ENCODE measurements around the gene CWF19L2. TPM values are rescaled to one million over a fixed set of nuclear protein-coding genes. Genes with fewer than 3 reads are reported as not detected.
"Not testable (repeated sequence)": the region's sequence is repeated elsewhere in the genome, so short reads cannot be mapped to it uniquely, and the experiment has no call there.

Gene CWF19L2
- polyA plus RNA-seq, 2 donors, result 3.6 to 3.9 TPM

- H3K27ac ChIP-seq (ENCODE audit: low read depth in 2 of 2, low read length in 1 of 2), result no peak overlapping the region
- no peaks in the 10 kb centered on the region for H3K4me1 ChIP-seq (ENCODE audit: control insufficient read depth in 2 of 2, insufficient read depth in 2 of 2, low read length in 1 of 2)
- no peaks in the 10 kb centered on the region for H3K27me3 ChIP-seq (ENCODE audit: control insufficient read depth in 1 of 2, insufficient read depth in 2 of 2, low read length in 2 of 2)
- WGBS, 2 donors, result 98 to 100% methylated on average over 1 of the region's 1 CpG
- H3K4me3 ChIP-seq (ENCODE audit: low read depth in 1 of 2, low read length in 2 of 2), result no peak overlapping the region
- peaks cover 3 to 10% of the 10 kb centered on the region in 2 donors for H3K36me3 ChIP-seq (ENCODE audit: control insufficient read depth in 2 of 2, insufficient read depth in 2 of 2, low read length in 1 of 2)
- H3K9me3 ChIP-seq (ENCODE audit: control insufficient read depth in 2 of 2, insufficient read depth in 1 of 2, low read depth in 1 of 2, low read length in 1 of 2), result no peaks in the 10 kb centered on the region
Measured at GRCh38 chr11:107442715-107443215, 14.9 kb downstream of the CWF19L2 start.

GRCh38 chr11:107439586-107440167, 17.9 kb downstream of the CWF19L2 start:
- Histone ChIP-seq H3K4me3 (ENCODE audit: low read depth in 1 of 2, low read length in 2 of 2) (no peak overlapping the region), H3K27ac (ENCODE audit: low read depth in 2 of 2, low read length in 1 of 2) (no peak overlapping the region), H3K4me1 (ENCODE audit: control insufficient read depth in 2 of 2, insufficient read depth in 2 of 2, low read length in 1 of 2) (no peaks in the 10 kb centered on the region), H3K36me3 (ENCODE audit: control insufficient read depth in 2 of 2, insufficient read depth in 2 of 2, low read length in 1 of 2) (peaks cover 3 to 10% of the 10 kb centered on the region in 2 donors), H3K9me3 (ENCODE audit: control insufficient read depth in 2 of 2, insufficient read depth in 1 of 2, low read depth in 1 of 2, low read length in 1 of 2) (no peaks in the 10 kb centered on the region), H3K27me3 (ENCODE audit: control insufficient read depth in 1 of 2, insufficient read depth in 2 of 2, low read length in 2 of 2) (no peaks in the 10 kb centered on the region)
- WGBS, 2 donors, result 86 to 91% methylated on average over 6 of the region's 6 CpGs

- H3K4me1 ChIP-seq (ENCODE audit: control insufficient read depth in 2 of 2, insufficient read depth in 2 of 2, low read length in 1 of 2), result no peaks in the 10 kb centered on the region
- no peaks in the 10 kb centered on the region for H3K9me3 ChIP-seq (ENCODE audit: control insufficient read depth in 2 of 2, insufficient read depth in 1 of 2, low read depth in 1 of 2, low read length in 1 of 2)
- H3K4me3 ChIP-seq (ENCODE audit: low read depth in 1 of 2, low read length in 2 of 2), result no peak overlapping the region
- 44 to 96% methylated on average over 1 of the region's 1 CpG for WGBS, 2 donors
- H3K36me3 ChIP-seq (ENCODE audit: control insufficient read depth in 2 of 2, insufficient read depth in 2 of 2, low read length in 1 of 2), result peaks cover 3 to 10% of the 10 kb centered on the region in 2 donors
- H3K27ac ChIP-seq (ENCODE audit: low read depth in 2 of 2, low read length in 1 of 2), result no peak overlapping the region
- no peaks in the 10 kb centered on the region for H3K27me3 ChIP-seq (ENCODE audit: control insufficient read depth in 1 of 2, insufficient read depth in 2 of 2, low read length in 2 of 2)
Measured at GRCh38 chr11:107438148-107438547, 19.5 kb downstream of the CWF19L2 start.

GRCh38 chr11:107430525-107430924, 27.1 kb downstream of the CWF19L2 start:
- no peaks in the 10 kb centered on the region for H3K4me1 ChIP-seq (ENCODE audit: control insufficient read depth in 2 of 2, insufficient read depth in 2 of 2, low read length in 1 of 2)
- no peaks in the 10 kb centered on the region for H3K36me3 ChIP-seq (ENCODE audit: control insufficient read depth in 2 of 2, insufficient read depth in 2 of 2, low read length in 1 of 2)
- no peaks in the 10 kb centered on the region for H3K9me3 ChIP-seq (ENCODE audit: control insufficient read depth in 2 of 2, insufficient read depth in 1 of 2, low read depth in 1 of 2, low read length in 1 of 2)
- no peaks in the 10 kb centered on the region for H3K27me3 ChIP-seq (ENCODE audit: control insufficient read depth in 1 of 2, insufficient read depth in 2 of 2, low read length in 2 of 2)
- WGBS, 2 donors, result 80 to 90% methylated on average over 3 of the region's 3 CpGs
- no peak overlapping the region for H3K27ac ChIP-seq (ENCODE audit: low read depth in 2 of 2, low read length in 1 of 2)
- H3K4me3 ChIP-seq (ENCODE audit: low read depth in 1 of 2, low read length in 2 of 2), result no peak overlapping the region

- WGBS, 2 donors, result 66 to 71% methylated on average over 2 of the region's 2 CpGs
Measured at GRCh38 chr11:107427569-107428180, 29.9 kb downstream of the CWF19L2 start.

GRCh38 chr11:107413352-107413751, 44.3 kb downstream of the CWF19L2 start:
- 77 to 83% methylated on average over 1 of the region's 1 CpG for WGBS, 2 donors
- Histone ChIP-seq H3K9me3 (ENCODE audit: control insufficient read depth in 2 of 2, insufficient read depth in 1 of 2, low read depth in 1 of 2, low read length in 1 of 2) (no peaks in the 10 kb centered on the region), H3K4me1 (ENCODE audit: control insufficient read depth in 2 of 2, insufficient read depth in 2 of 2, low read length in 1 of 2) (no peaks in the 10 kb centered on the region), H3K27ac (ENCODE audit: low read depth in 2 of 2, low read length in 1 of 2) (no peak overlapping the region), H3K4me3 (ENCODE audit: low read depth in 1 of 2, low read length in 2 of 2) (no peak overlapping the region), H3K27me3 (ENCODE audit: control insufficient read depth in 1 of 2, insufficient read depth in 2 of 2, low read length in 2 of 2) (no peaks in the 10 kb centered on the region), H3K36me3 (ENCODE audit: control insufficient read depth in 2 of 2, insufficient read depth in 2 of 2, low read length in 1 of 2) (peaks cover 0 to 5% of the 10 kb centered on the region in 2 donors)

More at GRCh38 chr11:107427569-107428180, 29.9 kb downstream of the CWF19L2 start:
- Histone ChIP-seq H3K9me3 (ENCODE audit: control insufficient read depth in 2 of 2, insufficient read depth in 1 of 2, low read depth in 1 of 2, low read length in 1 of 2) (no peaks in the 10 kb centered on the region), H3K27ac (ENCODE audit: low read depth in 2 of 2, low read length in 1 of 2) (no peak overlapping the region), H3K4me3 (ENCODE audit: low read depth in 1 of 2, low read length in 2 of 2) (no peak overlapping the region), H3K4me1 (ENCODE audit: control insufficient read depth in 2 of 2, insufficient read depth in 2 of 2, low read length in 1 of 2) (no peaks in the 10 kb centered on the region), H3K27me3 (ENCODE audit: control insufficient read depth in 1 of 2, insufficient read depth in 2 of 2, low read length in 2 of 2) (no peaks in the 10 kb centered on the region), H3K36me3 (ENCODE audit: control insufficient read depth in 2 of 2, insufficient read depth in 2 of 2, low read length in 1 of 2) (no peaks in the 10 kb centered on the region)

- Histone ChIP-seq H3K36me3 (ENCODE audit: control insufficient read depth in 2 of 2, insufficient read depth in 2 of 2, low read length in 1 of 2) (peaks cover 0 to 5% of the 10 kb centered on the region in 2 donors), H3K4me1 (ENCODE audit: control insufficient read depth in 2 of 2, insufficient read depth in 2 of 2, low read length in 1 of 2) (no peaks in the 10 kb centered on the region), H3K27me3 (ENCODE audit: control insufficient read depth in 1 of 2, insufficient read depth in 2 of 2, low read length in 2 of 2) (no peaks in the 10 kb centered on the region), H3K27ac (ENCODE audit: low read depth in 2 of 2, low read length in 1 of 2) (no peak overlapping the region), H3K9me3 (ENCODE audit: control insufficient read depth in 2 of 2, insufficient read depth in 1 of 2, low read depth in 1 of 2, low read length in 1 of 2) (no peaks in the 10 kb centered on the region), H3K4me3 (ENCODE audit: low read depth in 1 of 2, low read length in 2 of 2) (no peak overlapping the region)
- 77% methylated on average over 1 of the region's 1 CpG for WGBS, 2 donors
Measured at GRCh38 chr11:107408762-107409211, 48.8 kb downstream of the CWF19L2 start.

- no peaks in the 10 kb centered on the region for H3K27me3 ChIP-seq (ENCODE audit: control insufficient read depth in 1 of 2, insufficient read depth in 2 of 2, low read length in 2 of 2)
- WGBS, 2 donors, result 89 to 93% methylated on average over 1 of the region's 1 CpG
- H3K4me3 ChIP-seq (ENCODE audit: low read depth in 1 of 2, low read length in 2 of 2), result no peak overlapping the region
- no peak overlapping the region for H3K27ac ChIP-seq (ENCODE audit: low read depth in 2 of 2, low read length in 1 of 2)
- H3K9me3 ChIP-seq (ENCODE audit: control insufficient read depth in 2 of 2, insufficient read depth in 1 of 2, low read depth in 1 of 2, low read length in 1 of 2), result no peaks in the 10 kb centered on the region
- no peaks in the 10 kb centered on the region for H3K36me3 ChIP-seq (ENCODE audit: control insufficient read depth in 2 of 2, insufficient read depth in 2 of 2, low read length in 1 of 2)
- H3K4me1 ChIP-seq (ENCODE audit: control insufficient read depth in 2 of 2, insufficient read depth in 2 of 2, low read length in 1 of 2), result no peaks in the 10 kb centered on the region
Measured at GRCh38 chr11:107405260-107405659, 52.4 kb downstream of the CWF19L2 start.

- not testable (repeated sequence) for H3K27ac ChIP-seq (ENCODE audit: low read depth in 2 of 2, low read length in 1 of 2); H3K9me3 ChIP-seq (ENCODE audit: control insufficient read depth in 2 of 2, insufficient read depth in 1 of 2, low read depth in 1 of 2, low read length in 1 of 2); H3K4me1 ChIP-seq (ENCODE audit: control insufficient read depth in 2 of 2, insufficient read depth in 2 of 2, low read length in 1 of 2); H3K27me3 ChIP-seq (ENCODE audit: control insufficient read depth in 1 of 2, insufficient read depth in 2 of 2, low read length in 2 of 2); H3K4me3 ChIP-seq (ENCODE audit: low read depth in 1 of 2, low read length in 2 of 2); H3K36me3 ChIP-seq (ENCODE audit: control insufficient read depth in 2 of 2, insufficient read depth in 2 of 2, low read length in 1 of 2)
- WGBS, 2 donors, result 88 to 94% methylated on average over 2 of the region's 2 CpGs
Measured at GRCh38 chr11:107401131-107401530, 56.5 kb downstream of the CWF19L2 start.

- Histone ChIP-seq H3K36me3 (ENCODE audit: control insufficient read depth in 2 of 2, insufficient read depth in 2 of 2, low read length in 1 of 2) (no peaks in the 10 kb centered on the region), H3K27ac (ENCODE audit: low read depth in 2 of 2, low read length in 1 of 2) (no peak overlapping the region), H3K9me3 (ENCODE audit: control insufficient read depth in 2 of 2, insufficient read depth in 1 of 2, low read depth in 1 of 2, low read length in 1 of 2) (peaks cover 0 to 2% of the 10 kb centered on the region in 2 donors), H3K4me1 (ENCODE audit: control insufficient read depth in 2 of 2, insufficient read depth in 2 of 2, low read length in 1 of 2) (peaks cover 0 to 3% of the 10 kb centered on the region in 2 donors), H3K4me3 (ENCODE audit: low read depth in 1 of 2, low read length in 2 of 2) (no peak overlapping the region), H3K27me3 (ENCODE audit: control insufficient read depth in 1 of 2, insufficient read depth in 2 of 2, low read length in 2 of 2) (no peaks in the 10 kb centered on the region)
- 84 to 92% methylated on average over 4 of the region's 4 CpGs for WGBS, 2 donors
Measured at GRCh38 chr11:107397357-107397756, 60.3 kb downstream of the CWF19L2 start.
